PC-9 (cell line): ENCODE results near the gene STK32A. TPM values are rescaled to one million over a fixed set of nuclear protein-coding genes. Genes with fewer than 3 reads are reported as not detected.
"Not testable (repeated sequence)": the region's sequence is repeated elsewhere in the genome, so short reads cannot be mapped to it uniquely, and the experiment has no call there.

ENCODE experiments used
- BruUV-seq: library from RNA; stranded (reverse); fragments of 400-500 nt; replicated peaks from 2 replicates; lab custom pipeline; 2021; lab: Mats Ljungman, UMichigan
- CTCF ChIA-PET: fragments of 300-600 bp; sonication (Branson Sonifier 250); formaldehyde crosslinking; loops from one replicate; lab custom pipeline; 2022; ENCODE audit warnings: antibody characterized with exemption; lab: Charles Lee
- POLR2A ChIA-PET: fragments of 300-600 bp; sonication (Branson Sonifier 250); formaldehyde crosslinking; loops from one replicate; lab custom pipeline; 2022; ENCODE audit warnings: antibody characterized with exemption; ENCODE audit not compliant: unreplicated experiment; lab: Charles Lee
- DNase-seq, 2 experiments: peaks; one replicate each; pipeline versions ENCODE4 v3.0.0 to v3.0.0-alpha.2; 2015 to 2022; ENCODE audit warnings: mixed read lengths in 1 of 2
- H2AFZ ChIP-seq: fragments of 200-600 bp; sonication (generic); 2 replicates; pipeline ENCODE4 v1.8.1; 2017; ENCODE audit warnings: antibody characterized with exemption
- H3F3A ChIP-seq: fragments of 200-600 bp; sonication (generic); 2 replicates; pipeline ENCODE4 v1.8.1; 2017; ENCODE audit warnings: antibody characterized with exemption, mild to moderate bottlenecking, low read depth; ENCODE audit not compliant: insufficient read depth
- H3K27ac ChIP-seq: fragments of 200-600 bp; sonication (generic); 2 replicates; pipeline ENCODE4 v1.6.1; 2016; ENCODE audit warnings: mixed run types
- H3K27me3 ChIP-seq: fragments of 200-600 bp; sonication (generic); 2 replicates; pipeline ENCODE4 v1.6.1; 2016; ENCODE audit warnings: low read depth, mixed run types; ENCODE audit not compliant: insufficient read depth
- H3K36me3 ChIP-seq: fragments of 200-600 bp; sonication (generic); 2 replicates; pipeline ENCODE4 v1.6.1; 2016; ENCODE audit warnings: low read depth, mixed run types
- H3K4me1 ChIP-seq: fragments of 200-600 bp; sonication (generic); replicated peaks from 2 replicates; pipeline ENCODE4 v1.6.1; 2016; ENCODE audit warnings: mixed run types; ENCODE audit not compliant: insufficient read depth
- H3K4me2 ChIP-seq: fragments of 200-600 bp; sonication (generic); 2 replicates; pipeline ENCODE4 v1.6.1; 2017; ENCODE audit warnings: mixed run types
- H3K4me3 ChIP-seq: fragments of 200-600 bp; sonication (generic); 2 replicates; pipeline ENCODE4 v1.6.1; 2016; ENCODE audit warnings: mixed run types
- H3K79me2 ChIP-seq: fragments of 200-600 bp; sonication (generic); 2 replicates; pipeline ENCODE4 v1.6.1; 2017; ENCODE audit warnings: low read depth, mixed run types
- H3K9me2 ChIP-seq: fragments of 200-600 bp; sonication (generic); 2 replicates; pipeline ENCODE4 v1.8.1; 2017; ENCODE audit warnings: mild to moderate bottlenecking; ENCODE audit not compliant: insufficient read depth
- H3K9me3 ChIP-seq: fragments of 200-600 bp; sonication (generic); 2 replicates; pipeline ENCODE4 v1.8.1; 2016; ENCODE audit warnings: low read depth; ENCODE audit not compliant: insufficient read depth
- H4K20me1 ChIP-seq: fragments of 200-600 bp; sonication (generic); 2 replicates; pipeline ENCODE4 v1.8.1; 2017; ENCODE audit not compliant: insufficient read depth
- CTCF ChIP-seq: fragments of 200-600 bp; sonication (generic); conservative IDR thresholded peaks from 2 replicates; pipeline ENCODE4 v1.6.1; 2017; ENCODE audit warnings: mixed run types, antibody characterized with exemption, mild to moderate bottlenecking, moderate library complexity
- EZH2 ChIP-seq: fragments of 200-600 bp; sonication (generic); IDR thresholded peaks from 2 replicates; pipeline ENCODE4 v1.8.0; 2017; ENCODE audit warnings: antibody characterized with exemption, low read depth
- intact Hi-C: fragments of 100-400 bp; cut with micrococcal nuclease; formaldehyde crosslinking; loops from one replicate; pipeline ENCODE4 v1.10.0; 2022; ENCODE audit not compliant: unreplicated experiment
- total RNA-seq: library from RNA; stranded (reverse); gene quantifications from 2 replicates; pipeline ENCODE4 v1.2.3, GENCODE V29; 2021

STK32A gene
- total RNA-seq, 1 experiment from 2014 or later, result not detected

- Histone ChIP-seq H3K79me2 (no peaks in the 10 kb centered on the region), H3K9me2 (no peaks in the 10 kb centered on the region), H3K4me2 (no peak overlapping the region), H3F3A (no peaks in the 10 kb centered on the region), H3K4me1 (no peaks in the 10 kb centered on the region), H3K27ac (no peak overlapping the region), H2AFZ (no peak overlapping the region), H3K4me3 (no peak overlapping the region), H4K20me1 (no peaks in the 10 kb centered on the region), H3K27me3 (no peaks in the 10 kb centered on the region), H3K36me3 (no peaks in the 10 kb centered on the region), H3K9me3 (no peaks in the 10 kb centered on the region)
- no TSS peak for BruUV-seq
- POLR2A ChIA-PET, result no interaction called here
- intact Hi-C loops, result no loop called here
- no peak for DNase-seq
- CTCF ChIA-PET, result no interaction called here
- TF ChIP-seq EZH2 (no peak), CTCF (no peak)
These were observed 124.8 kb downstream of the STK32A start for GRCh38 chr5:147359581-147359980.

- ChIA-PET CTCF (no interaction called here), POLR2A (no interaction called here)
- DNase-seq, result no peak
- TF ChIP-seq EZH2 (no peak), CTCF (no peak)
- Histone ChIP-seq H3K79me2 (no peaks in the 10 kb centered on the region), H3K27me3 (no peaks in the 10 kb centered on the region), H4K20me1 (no peaks in the 10 kb centered on the region), H3K27ac (no peak overlapping the region), H3F3A (no peaks in the 10 kb centered on the region), H3K9me3 (no peaks in the 10 kb centered on the region), H3K9me2 (no peaks in the 10 kb centered on the region), H3K4me3 (no peak overlapping the region), H3K36me3 (no peaks in the 10 kb centered on the region), H3K4me2 (no peak overlapping the region), H3K4me1 (no peaks in the 10 kb centered on the region), H2AFZ (no peak overlapping the region)
- intact Hi-C loops, result no loop called here
- no TSS peak for BruUV-seq
These were observed 126.0 kb downstream of the STK32A start for GRCh38 chr5:147360816-147361215.

DNA sequence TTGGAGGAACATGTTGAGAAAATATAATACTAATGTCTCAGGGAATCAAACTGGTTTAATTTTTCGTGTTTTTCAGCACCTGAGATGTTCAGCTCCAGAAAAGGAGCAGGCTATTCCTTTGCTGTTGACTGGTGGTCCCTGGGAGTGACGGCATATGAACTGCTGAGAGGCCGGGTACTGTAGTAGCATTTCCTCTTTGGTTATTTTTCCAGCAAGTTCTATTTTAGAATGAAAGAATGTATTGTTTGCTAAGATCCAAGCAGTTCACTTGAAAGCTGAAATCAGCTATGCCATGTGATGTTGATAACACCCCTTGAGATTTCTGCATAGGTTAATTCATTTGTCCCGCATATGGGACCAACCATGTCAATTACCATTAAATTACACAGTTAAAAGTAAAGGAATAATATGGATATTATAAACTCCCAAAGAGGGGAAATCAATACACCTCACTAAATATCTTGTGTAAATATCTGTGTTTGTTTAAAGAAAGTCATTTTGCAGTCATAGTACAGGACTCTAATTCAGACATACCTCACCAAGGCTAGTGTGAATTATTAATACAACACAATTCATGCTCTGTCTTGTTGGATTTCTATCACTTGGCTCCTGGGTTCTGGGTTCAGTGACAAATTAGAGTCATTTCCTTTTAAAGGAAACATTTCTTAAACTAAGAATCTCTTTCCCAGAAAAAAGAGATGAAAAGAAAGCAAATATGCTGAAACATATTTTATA is 126.8 kb downstream of the STK32A start:
- intact Hi-C loops, result no loop called here
- Histone ChIP-seq H3K27ac (no peak overlapping the region), H3K4me2 (no peak overlapping the region), H3K4me1 (no peaks in the 10 kb centered on the region), H3K9me2 (no peaks in the 10 kb centered on the region), H3K79me2 (no peaks in the 10 kb centered on the region), H3F3A (no peaks in the 10 kb centered on the region), H4K20me1 (no peaks in the 10 kb centered on the region), H3K9me3 (no peaks in the 10 kb centered on the region), H3K36me3 (no peaks in the 10 kb centered on the region), H3K4me3 (no peak overlapping the region), H2AFZ (no peak overlapping the region), H3K27me3 (no peaks in the 10 kb centered on the region)
- TF ChIP-seq EZH2 (no peak), CTCF (no peak)
- ChIA-PET CTCF (no interaction called here), POLR2A (no interaction called here)
- no peak for DNase-seq
- BruUV-seq, result no TSS peak

- DNase-seq, intact Hi-C loops, CTCF ChIA-PET: not testable (repeated sequence)
These were observed 132.6 kb downstream of the STK32A start for GRCh38 chr5:147367381-147367780.

More at GRCh38 chr5:147367381-147367780, 132.6 kb downstream of the STK32A start:
- BruUV-seq, H3K4me1 ChIP-seq, H3K4me2 ChIP-seq, H3K36me3 ChIP-seq, H2AFZ ChIP-seq, H3F3A ChIP-seq, H3K27me3 ChIP-seq, H3K27ac ChIP-seq, H3K9me2 ChIP-seq, H3K9me3 ChIP-seq, H4K20me1 ChIP-seq, POLR2A ChIA-PET, H3K79me2 ChIP-seq, H3K4me3 ChIP-seq: not testable (repeated sequence)
